B cell (primary cell): ENCODE data around the gene CMIP. TPM values are rescaled to one million over a fixed set of nuclear protein-coding genes. Genes with fewer than 3 reads are reported as not detected.

ENCODE experiments used
- ATAC-seq: fragments of 200-7000 bp; cut with Tn5 transposase; one replicate; pipeline ENCODE4 v1.10.0; 2021; ENCODE audit warnings: low read depth, mild to moderate bottlenecking, moderate number of reproducible peaks, moderate library complexity
- CTCF ChIA-PET: fragments of 350-600 bp; sonication (Branson Sonifier 250); formaldehyde crosslinking; loops from one replicate; lab custom pipeline; 2021; ENCODE audit warnings: antibody characterized with exemption, inconsistent platforms; lab: Charles Lee
- POLR2A ChIA-PET: fragments of 350-600 bp; sonication (Branson Sonifier 250); formaldehyde crosslinking; loops from one replicate; lab custom pipeline; 2021; ENCODE audit warnings: antibody characterized with exemption; lab: Charles Lee
- DNase-seq: peaks from one replicate; pipeline ENCODE4 v3.0.0; 2013
- H2AFZ ChIP-seq: 2 replicates; pipeline ENCODE4 v1.6.1; 2012; ENCODE audit warnings: mild to moderate bottlenecking, low read depth, low read length; ENCODE audit not compliant: insufficient read depth, poor library complexity, severe bottlenecking
- H3K27ac ChIP-seq, 2 donors: 1 replicate in 1 of 2; 2 replicates in 1 of 2; pipeline ENCODE4 v1.5.1; 2012 to 2013; ENCODE audit warnings: low read length in 2 of 2, mild to moderate bottlenecking in 2 of 2, moderate library complexity in 1 of 2
- H3K27me3 ChIP-seq, 4 experiments: fragments of 200-600 bp in 1 of 4; sonication (generic) in 1 of 4; replicated peaks in 1 of 4; 1 replicate in 2 of 4; 2 replicates in 2 of 4; pipeline versions ENCODE4 v1.6.1 to v1.7.0; 2013 to 2016; ENCODE audit warnings: low read length in 3 of 4, mild to moderate bottlenecking in 2 of 4, mixed read lengths in 1 of 4, moderate library complexity in 1 of 4; ENCODE audit not compliant: insufficient read depth in 4 of 4, control insufficient read depth in 3 of 4; ENCODE audit errors: control extremely low read depth in 1 of 4
- H3K36me3 ChIP-seq, 2 experiments: replicated peaks in 1 of 2; 1 replicate in 1 of 2; 2 replicates in 1 of 2; pipeline versions ENCODE4 v1.6.1 to v1.7.1; 2013; ENCODE audit warnings: low read length in 1 of 2; ENCODE audit not compliant: insufficient read depth in 2 of 2, control insufficient read depth in 1 of 2; ENCODE audit errors: control extremely low read depth in 1 of 2, extremely low read depth in 1 of 2
- H3K4me1 ChIP-seq, 2 donors: fragments of 200-600 bp in 1 of 2; sonication (generic) in 1 of 2; 1 replicate in 1 of 2; 2 replicates in 1 of 2; pipeline versions ENCODE4 v1.5.1 to v1.6.1; 2013 to 2017; ENCODE audit warnings: low read length in 2 of 2; ENCODE audit not compliant: control insufficient read depth in 2 of 2, insufficient read depth in 2 of 2
- H3K4me2 ChIP-seq: replicated peaks from 2 replicates; pipeline ENCODE3; 2012; ENCODE audit warnings: mild to moderate bottlenecking, low read depth, low read length; ENCODE audit not compliant: poor library complexity, severe bottlenecking
- H3K4me3 ChIP-seq, 5 experiments: fragments of 200-600 bp in 1 of 5; sonication (generic) in 1 of 5; 1 replicate in 3 of 5; 2 replicates in 2 of 5; pipeline versions ENCODE4 v1.5.1 to v1.7.0; 2011 to 2016; ENCODE audit warnings: low read length in 4 of 5, mild to moderate bottlenecking in 4 of 5, low read depth in 2 of 5, control low read depth in 1 of 5, moderate library complexity in 1 of 5; ENCODE audit not compliant: insufficient read depth in 1 of 5; ENCODE audit errors: control extremely low read depth in 1 of 5, extremely low read depth in 1 of 5
- H3K79me2 ChIP-seq: fragments of 200-600 bp; sonication (generic); one replicate; pipeline ENCODE4 v1.6.0; 2016; ENCODE audit warnings: low read length; ENCODE audit not compliant: control insufficient read depth, insufficient read depth
- H3K9ac ChIP-seq: fragments of 200-600 bp; sonication (generic); 2 replicates; pipeline ENCODE4 v1.6.1; 2017; ENCODE audit warnings: mild to moderate bottlenecking, low read length, moderate library complexity
- H3K9me3 ChIP-seq, 3 donors: one replicate each; pipeline versions ENCODE4 v1.6.1 to v1.7.1; 2013; ENCODE audit warnings: low read length in 2 of 3; ENCODE audit not compliant: control insufficient read depth in 2 of 3, insufficient read depth in 1 of 3; ENCODE audit errors: control extremely low read depth in 1 of 3
- H4K20me1 ChIP-seq: 2 replicates; pipeline ENCODE4 v1.6.0; 2012; ENCODE audit warnings: mild to moderate bottlenecking, low read length; ENCODE audit not compliant: insufficient read depth, control insufficient read depth, poor library complexity, severe bottlenecking
- H3K27ac Mint-ChIP-seq: one replicate; pipeline ENCODE4 v1.8.0; 2021; ENCODE audit warnings: mixed read lengths
- H3K27me3 Mint-ChIP-seq: one replicate; pipeline ENCODE4 v1.8.0; 2021; ENCODE audit warnings: mixed read lengths
- H3K4me1 Mint-ChIP-seq: one replicate; pipeline ENCODE4 v1.8.0; 2021; ENCODE audit warnings: mixed read lengths
- H3K4me3 Mint-ChIP-seq: one replicate; pipeline ENCODE4 v1.8.0; 2021; ENCODE audit warnings: mixed read lengths
- H3K9me3 Mint-ChIP-seq: one replicate; pipeline ENCODE4 v1.8.0; 2022; ENCODE audit warnings: mixed read lengths; ENCODE audit not compliant: insufficient read depth
- CTCF ChIP-seq: fragments of 200-600 bp; IDR thresholded peaks from one replicate; pipeline ENCODE4 v1.8.0; 2022; ENCODE audit warnings: antibody characterized with exemption, mild to moderate bottlenecking
- EZH2 ChIP-seq: IDR thresholded peaks from 2 replicates; pipeline ENCODE4 v1.6.1; 2012; ENCODE audit warnings: borderline replicate concordance, low read depth, mild to moderate bottlenecking, moderate library complexity, low read length; ENCODE audit not compliant: insufficient read depth, poor library complexity, severe bottlenecking
- WGBS: methylation state at CpG from one replicate; pipeline ENCODE4 v1.1.5; 2013; ENCODE audit warnings: missing lambda C conversion rate; ENCODE audit not compliant: insufficient coverage; 5-methylcytosine and 5-hydroxymethylcytosine counted together
- intact Hi-C: fragments of 100-400 bp; cut with micrococcal nuclease; formaldehyde crosslinking; loops from one replicate; pipeline ENCODE4 v1.10.0; 2022
- polyA plus RNA-seq: library from polyadenylated mRNA; depleted of rRNA; stranded (reverse); fragments of >200 nt; gene quantifications from 2 replicates; pipeline ENCODE4 v1.2.3, GENCODE V29; 2012
- total RNA-seq, 2 donors: library from RNA; stranded (reverse); fragments of 120-200 nt in 1 of 2; gene quantifications; 1 replicate in 1 of 2; 2 replicates in 1 of 2; pipeline versions ENCODE4 v1.2.3 to v1.2.4, GENCODE V29; 2013 to 2022

The CMIP gene
- total and polyA plus RNA-seq, 2 donors (not counting 1 experiment from before 2014, with no cell fraction given), result 27.1 to 155 TPM

- Histone ChIP-seq H3K9ac (no peak overlapping the region), H4K20me1 (no peaks in the 10 kb centered on the region), H3K36me3 (peaks cover 5 to 93% of the 10 kb centered on the region in 2 experiments), H3K4me2 (no peak overlapping the region), H3K79me2 (no peaks in the 10 kb centered on the region), H3K9me3 (no peaks in the 10 kb centered on the region), H3K27ac (no peak overlapping the region), H3K27me3 (no peaks in the 10 kb centered on the region), H2AFZ (no peak overlapping the region), H3K4me3 (no peak overlapping the region), H3K4me1 (no peaks in the 10 kb centered on the region)
- 98% methylated on average over 26 of the region's 36 CpGs for WGBS
- no peaks in the 10 kb centered on the region for H3K27me3 Mint-ChIP-seq
- H3K4me3 Mint-ChIP-seq, result no peak overlapping the region
- H3K4me1 Mint-ChIP-seq, result no peaks in the 10 kb centered on the region
- TF ChIP-seq EZH2 (no peak), CTCF (no peak)
- ChIA-PET CTCF (interaction anchor here (0.5 to 4.1 kb wide), 20 partner anchors 11 to 333 kb away, joined by 3 to 33 read pairs (median 4); no protein-coding TSS in a partner anchor), POLR2A (interaction anchor here (0.6 kb wide), 1 partner anchor 57 kb away, joined by 8 read pairs; no protein-coding TSS in a partner anchor)
- intact Hi-C loops, result loop anchor here (1.0 kb wide), 2 partner anchors 294 to 331 kb away; no protein-coding TSS in a partner anchor
- DNase-seq, result no peak
- H3K27ac Mint-ChIP-seq, result no peak overlapping the region
- no peak for ATAC-seq
- no peaks in the 10 kb centered on the region for H3K9me3 Mint-ChIP-seq
Observed at GRCh38 chr16:81697616-81698309, 253.2 kb downstream of the CMIP start.

- no peak overlapping the region for H3K9ac ChIP-seq
- H3K79me2 ChIP-seq, result no peaks in the 10 kb centered on the region
- intact Hi-C loops, result no loop called here
- H3K27ac ChIP-seq, result no peak overlapping the region
- H3K4me3 ChIP-seq, result no peak overlapping the region
- H4K20me1 ChIP-seq, result no peaks in the 10 kb centered on the region
- CTCF ChIA-PET, result interaction anchor here (1.4 to 4.1 kb wide), 6 partner anchors 16 to 330 kb away, joined by 3 to 33 read pairs (median 7); no protein-coding TSS in a partner anchor
- no peaks in the 10 kb centered on the region for H3K27me3 ChIP-seq
- peaks cover 5 to 93% of the 10 kb centered on the region in 2 experiments for H3K36me3 ChIP-seq
- Mint-ChIP-seq H3K27me3 (no peaks in the 10 kb centered on the region), H3K9me3 (no peaks in the 10 kb centered on the region), H3K4me3 (no peak overlapping the region), H3K4me1 (no peaks in the 10 kb centered on the region), H3K27ac (no peak overlapping the region)
- no peaks in the 10 kb centered on the region for H3K4me1 ChIP-seq
- no peak for ATAC-seq
- H3K9me3 ChIP-seq, result no peaks in the 10 kb centered on the region
- DNase-seq, result no peak
- no peak overlapping the region for H3K4me2 ChIP-seq
- 100% methylated on average over 5 of the region's 11 CpGs for WGBS
- H2AFZ ChIP-seq, result no peak overlapping the region
- POLR2A ChIA-PET, result interaction anchor here (0.6 kb wide), 1 partner anchor 58 kb away, joined by 8 read pairs; no protein-coding TSS in a partner anchor
- TF ChIP-seq CTCF (no peak), EZH2 (no peak)
Observed at GRCh38 chr16:81698310-81698641, 253.7 kb downstream of the CMIP start.
